Erythroblast (primary cell): ENCODE results near the gene BTN3A1.
"Not testable (repeated sequence)": the region's sequence is repeated elsewhere in the genome, so short reads cannot be mapped to it uniquely, and the experiment has no call there.

Experiments
- DNase-seq, 2 experiments: peaks; one replicate each; lab custom pipeline; 2025; lab: John Stamatoyannopoulos, UW
- GATA1 ChIP-seq: IDR thresholded peaks from 2 replicates; pipeline ENCODE4 v1.6.1; 2011; ENCODE audit warnings: low read depth, mild to moderate bottlenecking, control low read depth, low read length, moderate library complexity
- POLR2A ChIP-seq: IDR thresholded peaks from 2 replicates; pipeline ENCODE4 v1.6.1; 2011; ENCODE audit warnings: mild to moderate bottlenecking, low read length

Gene BTN3A1

DNA sequence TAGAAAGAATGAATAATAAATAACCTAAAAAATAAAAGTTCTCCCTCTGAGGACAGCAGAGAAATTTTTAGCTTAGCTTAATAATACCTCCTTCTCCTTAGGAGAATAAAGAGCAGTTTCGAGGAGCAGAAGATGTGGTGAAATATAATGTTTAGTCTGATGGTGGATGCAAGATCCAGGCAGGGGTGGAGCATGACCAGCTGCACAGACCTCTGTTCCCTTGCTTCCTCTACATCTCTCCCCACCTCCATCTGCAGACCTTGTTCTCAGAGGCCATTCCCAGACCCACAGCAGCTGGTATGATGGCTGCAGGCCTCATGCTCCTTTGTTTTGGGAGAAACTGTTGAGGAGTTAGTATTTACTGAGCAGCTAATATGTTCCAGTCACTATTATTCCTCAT, 35.6 kb upstream of the BTN3A1 start:
- TF ChIP-seq POLR2A = no peak
- TF ChIP-seq GATA1 = no peak
- DNase-seq = peak in 1 of 2 experiments; percentile 5

DNA sequence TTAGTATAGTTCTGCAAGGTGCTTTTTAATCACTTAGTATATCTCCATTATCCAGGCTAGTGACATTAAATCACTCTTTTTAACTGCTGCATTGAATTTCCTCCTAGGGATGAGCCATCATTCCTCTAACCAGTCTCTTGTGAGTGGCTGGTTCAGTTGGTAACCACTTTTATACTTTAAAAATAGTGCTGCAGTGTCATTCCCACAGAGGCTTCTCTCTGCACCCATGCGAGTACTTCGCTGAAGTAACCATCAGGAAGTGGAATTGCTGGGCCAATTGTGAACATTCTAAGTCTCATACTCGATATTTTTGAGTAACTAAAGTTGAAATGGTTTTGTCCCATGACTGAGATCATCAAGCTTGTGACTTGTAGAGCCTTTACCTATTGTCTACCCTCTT, 35.0 kb upstream of the BTN3A1 start:
- no peak for DNase-seq
- TF ChIP-seq GATA1 (no peak), POLR2A (no peak)

DNA sequence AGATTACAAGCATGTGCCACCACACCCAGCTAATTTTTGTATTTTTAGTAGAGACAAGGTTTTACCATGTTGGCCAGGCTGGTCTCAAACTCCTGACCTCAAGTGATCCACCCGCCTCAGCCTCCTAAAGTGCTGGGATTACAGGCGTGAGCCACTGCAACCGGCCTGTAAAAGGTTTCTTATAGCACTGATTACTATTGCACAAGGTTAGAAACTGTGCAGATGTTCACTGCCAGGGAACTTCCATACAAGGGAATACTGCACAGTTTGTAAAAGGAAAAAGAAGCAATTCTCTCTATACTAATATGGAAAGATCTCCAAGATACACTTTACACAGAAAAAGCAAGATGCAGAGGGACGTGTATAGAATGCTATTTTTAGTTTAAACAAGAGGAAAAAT, 30.3 kb upstream of the BTN3A1 start:
- DNase-seq = not testable (repeated sequence)

DNA sequence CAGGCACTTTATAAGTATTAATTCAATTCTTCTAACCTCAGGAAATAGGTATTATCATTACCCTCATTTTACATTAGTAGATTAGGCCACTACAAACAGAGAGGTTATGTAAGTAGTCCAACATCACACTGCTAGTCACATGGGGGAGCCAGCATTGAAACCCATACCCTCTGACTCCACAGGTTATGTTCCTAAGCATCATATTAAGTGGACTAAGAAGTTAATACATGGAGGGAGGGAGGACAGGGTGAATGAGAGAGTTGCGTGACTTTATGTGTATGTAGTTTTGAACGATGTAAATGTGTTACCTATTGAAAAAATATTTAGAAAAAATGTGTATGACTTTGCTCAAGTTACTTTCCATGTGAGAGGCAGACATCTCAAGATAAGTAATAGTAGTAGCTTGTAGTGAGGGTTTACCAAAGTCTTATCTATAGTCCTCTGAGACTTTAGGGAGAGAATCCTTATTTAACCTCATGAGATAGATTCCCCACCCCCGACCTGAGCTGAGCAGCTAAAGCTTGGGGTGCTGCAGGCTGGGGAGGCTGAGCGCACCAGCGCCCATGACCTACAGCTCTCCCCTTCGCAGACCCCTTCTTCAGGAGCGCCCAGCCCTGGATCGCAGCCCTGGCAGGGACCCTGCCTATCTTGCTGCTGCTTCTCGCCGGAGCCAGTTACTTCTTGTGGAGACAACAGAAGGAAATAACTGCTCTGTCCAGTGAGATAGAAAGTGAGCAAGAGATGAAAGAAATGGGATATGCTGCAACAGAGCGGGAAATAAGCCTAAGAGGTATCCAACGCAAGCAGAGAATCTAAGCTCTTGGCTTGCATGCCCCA, 29.5 kb upstream of the BTN3A1 start:
- no peak for TF ChIP-seq GATA1
- TF ChIP-seq POLR2A = no peak
- DNase-seq = peak; percentile 74 to 82

DNA sequence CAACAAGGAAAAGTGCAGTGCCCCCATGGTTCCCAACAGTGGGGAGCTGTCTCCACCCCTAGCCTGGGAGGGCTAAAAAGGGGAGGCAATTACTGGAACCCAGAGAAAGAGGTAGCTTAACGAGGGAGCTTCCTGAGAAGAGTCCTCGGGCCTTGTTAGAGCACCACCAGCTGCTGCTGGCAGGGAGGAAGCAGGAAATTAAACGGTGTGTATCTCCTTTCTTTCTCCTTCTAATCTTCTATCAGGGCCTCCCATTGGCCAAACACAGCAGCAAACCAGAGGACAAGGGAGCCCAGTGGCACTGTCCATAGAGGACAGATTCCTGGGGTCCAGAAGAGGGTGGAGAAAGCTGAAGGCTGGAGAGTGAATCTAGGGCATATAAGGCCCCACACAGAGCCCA, 26.8 kb upstream of the BTN3A1 start:
- peak in 1 of 2 experiments; percentile 6 for DNase-seq
- no peak for TF ChIP-seq GATA1
- no peak for TF ChIP-seq POLR2A

DNA sequence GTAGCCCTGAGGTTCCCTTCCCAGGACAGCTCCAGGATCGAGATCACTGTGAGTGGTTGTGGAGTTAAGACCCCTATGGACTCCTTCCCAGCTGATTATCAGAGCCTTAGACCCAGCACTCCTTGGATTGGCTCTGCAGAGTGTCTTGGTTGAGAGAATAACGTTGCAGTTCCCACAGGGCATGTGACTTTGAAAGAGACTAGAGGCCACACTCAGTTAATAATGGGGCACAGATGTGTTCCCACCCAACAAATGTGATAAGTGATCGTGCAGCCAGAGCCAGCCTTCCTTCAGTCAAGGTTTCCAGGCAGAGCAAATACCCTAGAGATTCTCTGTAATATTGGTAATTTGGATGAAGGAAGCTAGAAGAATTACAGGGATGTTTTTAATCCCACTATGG, 24.4 kb upstream of the BTN3A1 start:
- TF ChIP-seq GATA1 = no peak
- peak; percentile 45 to 62 for DNase-seq

- DNase-seq = not testable (repeated sequence)
Observed at GRCh38 chr6:26378143-26378542, 23.9 kb upstream of the BTN3A1 start.

GRCh38 chr6:26379292-26379691, 22.8 kb upstream of the BTN3A1 start:
- peak in 1 of 2 experiments; percentile 59 for DNase-seq
- TF ChIP-seq POLR2A (no peak), GATA1 (no peak)

- TF ChIP-seq POLR2A = no peak
- no peak for DNase-seq
Observed at GRCh38 chr6:26379740-26380139, 22.3 kb upstream of the BTN3A1 start.

DNA sequence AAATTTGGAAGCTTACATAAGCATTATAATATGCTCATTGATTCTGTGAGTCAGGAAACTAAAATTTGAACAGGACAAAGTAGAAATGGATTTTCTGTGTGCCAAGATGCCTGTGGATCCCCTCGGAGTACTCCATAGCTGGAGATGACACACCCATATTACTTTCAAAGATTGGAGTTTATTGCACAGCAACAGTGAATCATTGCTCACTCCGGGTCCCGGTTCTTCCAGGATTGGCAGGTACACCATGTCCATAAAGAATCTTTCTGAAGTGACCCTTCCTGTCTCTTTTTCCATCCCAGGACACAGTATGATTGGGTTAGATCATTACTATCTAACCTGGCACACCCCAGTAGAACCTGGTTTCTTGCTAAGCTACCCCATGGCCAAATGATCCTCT, 21.8 kb upstream of the BTN3A1 start:
- DNase-seq = no peak
- TF ChIP-seq POLR2A (no peak), GATA1 (no peak)

- DNase-seq = no peak
- TF ChIP-seq GATA1 (no peak), POLR2A (no peak)
Observed at GRCh38 chr6:26382121-26382520, 20.0 kb upstream of the BTN3A1 start.

DNA sequence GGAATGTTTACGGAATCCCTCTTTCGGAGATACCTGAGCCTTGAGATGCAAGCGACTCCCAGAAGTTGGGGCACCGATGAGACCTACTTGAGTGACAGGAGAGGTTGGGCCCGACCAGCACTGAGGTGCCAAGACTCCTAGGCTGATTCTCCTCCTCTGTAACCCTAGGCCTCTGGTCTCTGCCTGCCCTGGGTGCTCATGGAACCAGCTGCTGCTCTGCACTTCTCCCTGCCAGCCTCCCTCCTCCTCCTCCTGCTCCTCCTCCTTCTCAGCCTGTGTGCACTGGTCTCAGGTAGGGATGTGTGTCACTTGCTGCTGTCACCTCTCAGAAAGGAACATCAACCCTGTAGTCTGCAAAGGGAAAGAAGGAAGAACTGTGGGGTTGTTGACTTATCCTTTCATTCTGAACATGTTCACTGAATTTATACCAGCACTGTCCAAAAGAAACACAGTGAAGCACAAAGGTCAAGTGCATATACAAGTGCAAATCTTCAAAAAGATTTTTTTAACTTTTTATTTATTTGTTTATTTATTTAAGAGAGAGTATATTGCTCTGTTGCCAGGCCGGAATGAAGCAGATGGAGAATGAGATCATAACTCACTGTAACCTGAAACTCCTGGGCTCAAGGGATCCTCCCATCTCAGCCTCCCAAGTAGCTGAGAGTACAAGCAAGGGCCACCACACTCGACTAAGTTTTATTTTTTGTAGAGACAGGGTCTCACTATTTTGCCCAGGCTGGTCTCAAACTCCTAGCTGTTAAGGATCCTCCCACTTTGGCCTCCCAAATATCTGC, 18.3 kb upstream of the BTN3A1 start:
- no peak for DNase-seq
- no peak for TF ChIP-seq GATA1
- TF ChIP-seq POLR2A = no peak

GRCh38 chr6:26385734-26386125, 16.3 kb upstream of the BTN3A1 start:
- DNase-seq = no peak

DNA sequence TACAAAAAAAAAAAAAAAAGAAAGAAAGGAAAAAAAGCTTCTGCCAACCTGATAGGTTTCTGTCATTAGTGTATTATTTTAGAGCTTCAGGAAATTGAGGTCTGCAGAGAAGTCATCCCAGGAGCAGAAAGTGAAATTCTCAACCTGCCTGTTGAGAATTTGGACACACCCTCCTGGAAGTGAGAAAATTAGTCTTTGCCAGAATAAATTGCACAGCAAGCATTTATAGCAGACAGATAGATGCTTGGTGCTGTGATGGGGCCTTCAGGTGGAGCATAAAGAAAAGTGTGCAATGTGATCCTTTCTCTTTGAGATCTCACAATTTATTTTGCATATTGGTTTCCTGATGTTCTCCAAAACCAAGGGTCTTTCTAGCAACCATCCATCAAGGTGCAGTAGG, 14.5 kb upstream of the BTN3A1 start:
- no peak for TF ChIP-seq GATA1
- no peak for TF ChIP-seq POLR2A
- no peak for DNase-seq

More at GRCh38 chr6:26385734-26386125, 16.3 kb upstream of the BTN3A1 start:
- TF ChIP-seq POLR2A (no peak), GATA1 (no peak)

DNA sequence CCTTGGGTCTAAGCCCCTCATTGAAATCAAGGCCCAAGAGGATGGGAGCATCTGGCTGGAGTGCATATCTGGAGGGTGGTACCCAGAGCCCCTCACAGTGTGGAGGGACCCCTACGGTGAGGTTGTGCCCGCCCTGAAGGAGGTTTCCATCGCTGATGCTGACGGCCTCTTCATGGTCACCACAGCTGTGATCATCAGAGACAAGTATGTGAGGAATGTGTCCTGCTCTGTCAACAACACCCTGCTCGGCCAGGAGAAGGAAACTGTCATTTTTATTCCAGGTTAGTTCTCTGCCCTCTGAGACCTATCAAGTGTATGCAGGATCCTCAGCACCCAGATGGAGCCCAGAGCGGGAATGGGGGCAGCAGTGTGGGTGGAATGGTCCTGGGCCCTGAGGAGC, 14.1 kb upstream of the BTN3A1 start:
- TF ChIP-seq GATA1 (no peak), POLR2A (no peak)
- DNase-seq = no peak
